Panc1 (cell line): ENCODE measurements around the gene SEL1L3. TPM values are rescaled to one million over a fixed set of nuclear protein-coding genes. Genes with fewer than 3 reads are reported as not detected.

Experiments
- ATAC-seq: fragments of 200-7000 bp; cut with Tn5 transposase; 2 replicates; pipeline ENCODE4 v1.9.1; 2020; ENCODE audit warnings: mild to moderate bottlenecking, moderate library complexity
- BruUV-seq: library from RNA; stranded (reverse); fragments of 400-500 nt; replicated peaks from 2 replicates; lab custom pipeline; 2021; lab: Mats Ljungman, UMichigan
- CTCF ChIA-PET: fragments of 300-600 bp; sonication (Branson Sonifier 250); formaldehyde crosslinking; loops from one replicate; lab custom pipeline; 2022; ENCODE audit warnings: antibody characterized with exemption; lab: Charles Lee
- POLR2A ChIA-PET: fragments of 300-600 bp; sonication (Branson Sonifier 250); formaldehyde crosslinking; loops from one replicate; lab custom pipeline; 2022; ENCODE audit warnings: antibody characterized with exemption; lab: Charles Lee
- DNase-seq: peaks from one replicate; pipeline ENCODE4 v3.0.0-alpha.2; 2010; ENCODE audit warnings: low read depth, low spot score
- H3K27ac ChIP-seq: 2 replicates; pipeline ENCODE4 v1.5.1; 2011; ENCODE audit warnings: mild to moderate bottlenecking, low read length, inconsistent platforms
- H3K27me3 ChIP-seq: fragments of 200-500 bp; sonication (Bioruptor generic); 2 replicates; pipeline ENCODE4 v1.6.0; 2014; ENCODE audit warnings: low read length, inconsistent platforms; ENCODE audit not compliant: control insufficient read depth, insufficient read depth
- H3K36me3 ChIP-seq: fragments of 200-500 bp; sonication (Bioruptor generic); 2 replicates; pipeline ENCODE4 v1.5.1; 2014; ENCODE audit warnings: inconsistent platforms, mild to moderate bottlenecking, low read length, moderate library complexity; ENCODE audit not compliant: control insufficient read depth, insufficient read depth
- H3K4me1 ChIP-seq: 2 replicates; pipeline ENCODE4 v1.5.1; 2011; ENCODE audit warnings: inconsistent platforms, mild to moderate bottlenecking, low read length, moderate library complexity; ENCODE audit not compliant: control insufficient read depth, insufficient read depth
- H3K4me3 ChIP-seq, 2 experiments: 2 replicates each; pipeline ENCODE4 v1.5.1; 2011 to 2012; ENCODE audit warnings: low read depth in 2 of 2, low read length in 2 of 2, mild to moderate bottlenecking in 2 of 2, inconsistent platforms in 1 of 2, moderate library complexity in 1 of 2
- H3K9me3 ChIP-seq: fragments of 200-500 bp; sonication (Bioruptor generic); 2 replicates; pipeline ENCODE4 v1.5.1; 2014; ENCODE audit warnings: low read depth, mild to moderate bottlenecking, inconsistent platforms, low read length, moderate library complexity; ENCODE audit not compliant: control insufficient read depth, insufficient read depth
- POLR2AphosphoS5 ChIP-seq: IDR thresholded peaks from 2 replicates; pipeline ENCODE4 v1.6.1; 2012; ENCODE audit warnings: mild to moderate bottlenecking, low read depth, low read length, moderate library complexity
- SIN3A ChIP-seq: IDR thresholded peaks from 2 replicates; pipeline ENCODE4 v1.6.1; 2012; ENCODE audit warnings: low read depth, mild to moderate bottlenecking, low read length, moderate library complexity, borderline replicate concordance; ENCODE audit not compliant: insufficient read depth
- TCF7L2 ChIP-seq: IDR thresholded peaks from 2 replicates; pipeline ENCODE4 v1.6.1; 2011; ENCODE audit warnings: mild to moderate bottlenecking, low read depth, low read length, inconsistent platforms
- in situ Hi-C: cut with HindIII; loops from 2 replicates; pipeline ENCODE4 v1.10.0; 2016; ENCODE audit warnings: low sequenced_read_pairs, low pct_unique_long_range_greater_than_20kb
- intact Hi-C: fragments of 100-400 bp; cut with micrococcal nuclease; formaldehyde crosslinking; loops from one replicate; pipeline ENCODE4 v1.10.0; 2022; ENCODE audit not compliant: unreplicated experiment
- total RNA-seq: library from RNA; stranded (reverse); gene quantifications from one replicate; pipeline ENCODE4 v1.2.1, GENCODE V29; 2021; ENCODE audit not compliant: unreplicated experiment
- TF ChIP-seq, protein P1 (sequence below), 2 experiments: IDR thresholded peaks; 2 replicates each; pipeline ENCODE4 v1.6.1; 2011 to 2012; ENCODE audit warnings: low read depth in 2 of 2, control low read depth in 1 of 2, low read length in 1 of 2, mild to moderate bottlenecking in 1 of 2, moderate library complexity in 1 of 2; ENCODE audit not compliant: insufficient read depth in 1 of 2
- TF ChIP-seq, protein P2 (sequence below): fragments of 450-650 bp; IDR thresholded peaks from 2 replicates; pipeline ENCODE4 v1.5.1; 2017; ENCODE audit warnings: mild to moderate bottlenecking

SEL1L3 gene
- total RNA-seq, 1 experiment from 2014 or later = 1.1 TPM

DNA sequence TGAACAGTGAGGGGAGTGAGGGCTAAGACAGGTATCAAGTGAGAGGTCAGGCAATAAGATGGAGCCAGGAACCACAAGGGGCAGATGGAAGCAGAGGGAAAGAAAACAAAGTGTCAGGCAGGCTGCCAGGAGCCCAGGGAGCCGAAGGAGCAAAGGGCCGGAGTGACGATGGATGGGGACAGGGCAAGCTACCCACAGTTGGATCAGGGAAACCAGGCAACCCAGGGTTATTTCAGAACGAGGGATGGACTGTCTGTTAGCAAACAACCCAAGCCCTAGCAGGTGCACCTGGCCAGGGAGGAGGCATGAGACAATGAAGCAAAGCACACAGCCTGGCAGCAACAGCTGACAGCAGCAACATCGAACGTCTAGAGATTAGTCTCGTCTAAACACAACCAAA is 39.2 kb downstream of the SEL1L3 start:
- TF ChIP-seq, protein P1, sequence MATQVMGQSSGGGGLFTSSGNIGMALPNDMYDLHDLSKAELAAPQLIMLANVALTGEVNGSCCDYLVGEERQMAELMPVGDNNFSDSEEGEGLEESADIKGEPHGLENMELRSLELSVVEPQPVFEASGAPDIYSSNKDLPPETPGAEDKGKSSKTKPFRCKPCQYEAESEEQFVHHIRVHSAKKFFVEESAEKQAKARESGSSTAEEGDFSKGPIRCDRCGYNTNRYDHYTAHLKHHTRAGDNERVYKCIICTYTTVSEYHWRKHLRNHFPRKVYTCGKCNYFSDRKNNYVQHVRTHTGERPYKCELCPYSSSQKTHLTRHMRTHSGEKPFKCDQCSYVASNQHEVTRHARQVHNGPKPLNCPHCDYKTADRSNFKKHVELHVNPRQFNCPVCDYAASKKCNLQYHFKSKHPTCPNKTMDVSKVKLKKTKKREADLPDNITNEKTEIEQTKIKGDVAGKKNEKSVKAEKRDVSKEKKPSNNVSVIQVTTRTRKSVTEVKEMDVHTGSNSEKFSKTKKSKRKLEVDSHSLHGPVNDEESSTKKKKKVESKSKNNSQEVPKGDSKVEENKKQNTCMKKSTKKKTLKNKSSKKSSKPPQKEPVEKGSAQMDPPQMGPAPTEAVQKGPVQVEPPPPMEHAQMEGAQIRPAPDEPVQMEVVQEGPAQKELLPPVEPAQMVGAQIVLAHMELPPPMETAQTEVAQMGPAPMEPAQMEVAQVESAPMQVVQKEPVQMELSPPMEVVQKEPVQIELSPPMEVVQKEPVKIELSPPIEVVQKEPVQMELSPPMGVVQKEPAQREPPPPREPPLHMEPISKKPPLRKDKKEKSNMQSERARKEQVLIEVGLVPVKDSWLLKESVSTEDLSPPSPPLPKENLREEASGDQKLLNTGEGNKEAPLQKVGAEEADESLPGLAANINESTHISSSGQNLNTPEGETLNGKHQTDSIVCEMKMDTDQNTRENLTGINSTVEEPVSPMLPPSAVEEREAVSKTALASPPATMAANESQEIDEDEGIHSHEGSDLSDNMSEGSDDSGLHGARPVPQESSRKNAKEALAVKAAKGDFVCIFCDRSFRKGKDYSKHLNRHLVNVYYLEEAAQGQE (IDR thresholded peaks at IDR 0.05; ENCODE audit: insufficient read depth in 1 of 2, low read depth in 2 of 2, low read length in 1 of 2) = no peak
- TF ChIP-seq, protein P2, sequence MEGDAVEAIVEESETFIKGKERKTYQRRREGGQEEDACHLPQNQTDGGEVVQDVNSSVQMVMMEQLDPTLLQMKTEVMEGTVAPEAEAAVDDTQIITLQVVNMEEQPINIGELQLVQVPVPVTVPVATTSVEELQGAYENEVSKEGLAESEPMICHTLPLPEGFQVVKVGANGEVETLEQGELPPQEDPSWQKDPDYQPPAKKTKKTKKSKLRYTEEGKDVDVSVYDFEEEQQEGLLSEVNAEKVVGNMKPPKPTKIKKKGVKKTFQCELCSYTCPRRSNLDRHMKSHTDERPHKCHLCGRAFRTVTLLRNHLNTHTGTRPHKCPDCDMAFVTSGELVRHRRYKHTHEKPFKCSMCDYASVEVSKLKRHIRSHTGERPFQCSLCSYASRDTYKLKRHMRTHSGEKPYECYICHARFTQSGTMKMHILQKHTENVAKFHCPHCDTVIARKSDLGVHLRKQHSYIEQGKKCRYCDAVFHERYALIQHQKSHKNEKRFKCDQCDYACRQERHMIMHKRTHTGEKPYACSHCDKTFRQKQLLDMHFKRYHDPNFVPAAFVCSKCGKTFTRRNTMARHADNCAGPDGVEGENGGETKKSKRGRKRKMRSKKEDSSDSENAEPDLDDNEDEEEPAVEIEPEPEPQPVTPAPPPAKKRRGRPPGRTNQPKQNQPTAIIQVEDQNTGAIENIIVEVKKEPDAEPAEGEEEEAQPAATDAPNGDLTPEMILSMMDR = no peak
- TF ChIP-seq SIN3A (no peak), TCF7L2 (no peak), POLR2AphosphoS5 (no peak)
- Histone ChIP-seq H3K4me1 (no peaks in the 10 kb centered on the region), H3K27me3 (no peaks in the 10 kb centered on the region), H3K36me3 (no peaks in the 10 kb centered on the region), H3K4me3 (no peak overlapping the region), H3K9me3 (no peaks in the 10 kb centered on the region), H3K27ac (no peak overlapping the region)
- CTCF ChIA-PET = no interaction called here
- no peak for DNase-seq
- intact Hi-C loops (no loop called here), in situ Hi-C loops (no loop called here)
- POLR2A ChIA-PET = no interaction called here
- ATAC-seq = no peak
- no TSS peak for BruUV-seq

DNA sequence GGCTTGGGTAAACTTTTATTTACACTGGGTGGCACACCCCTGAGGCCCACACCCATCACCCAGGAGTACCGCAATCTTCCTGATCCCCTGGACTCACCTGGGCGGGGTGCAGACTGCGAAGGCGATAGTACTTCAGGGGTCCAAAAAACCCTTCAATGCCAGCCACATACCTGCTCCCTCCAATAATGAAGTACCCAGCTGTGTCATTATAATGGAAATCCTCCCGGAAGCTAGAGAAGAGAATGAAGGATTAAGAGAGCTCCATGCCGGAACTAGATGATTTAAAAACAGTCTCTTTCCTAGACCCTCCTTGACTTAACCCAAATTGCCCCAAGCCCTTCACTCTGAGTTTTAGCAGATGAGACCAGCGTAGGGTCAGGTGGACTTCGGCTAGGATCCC is 40.9 kb downstream of the SEL1L3 start:
- CTCF ChIA-PET = no interaction called here
- no TSS peak for BruUV-seq
- TF ChIP-seq, protein P1 (IDR thresholded peaks at IDR 0.05; ENCODE audit: insufficient read depth in 1 of 2, low read depth in 2 of 2, low read length in 1 of 2) = no peak
- TF ChIP-seq TCF7L2 (no peak), SIN3A (no peak), POLR2AphosphoS5 (no peak)
- TF ChIP-seq, protein P2 = no peak
- intact Hi-C loops = no loop called here
- H3K27me3 ChIP-seq = no peaks in the 10 kb centered on the region
- no peaks in the 10 kb centered on the region for H3K9me3 ChIP-seq
- POLR2A ChIA-PET = no interaction called here
- no peaks in the 10 kb centered on the region for H3K36me3 ChIP-seq
- no peak for ATAC-seq
- in situ Hi-C loops = no loop called here
- DNase-seq = no peak
- H3K4me1 ChIP-seq = no peaks in the 10 kb centered on the region
- H3K4me3 ChIP-seq = no peak overlapping the region
- no peak overlapping the region for H3K27ac ChIP-seq
